RWPE1 (cell line): ENCODE measurements around the gene ACBD6.

Experiments
- CTCF ChIA-PET: fragments of 350-600 bp; sonication (Branson Sonifier 250); formaldehyde crosslinking; extraction: SDS; loops from one replicate; lab custom pipeline; 2021; lab: Yijun Ruan, JAX
- POLR2A ChIA-PET: fragments of 400-600 bp; formaldehyde crosslinking; extraction: SDS; loops from one replicate; lab custom pipeline; 2020; ENCODE audit warnings: antibody characterized with exemption; ENCODE audit not compliant: low non-redundant PET; lab: Yijun Ruan, JAX
- DNase-seq: peaks from one replicate; pipeline ENCODE4 v3.0.0; 2012; ENCODE audit warnings: low spot score
- H3K27ac ChIP-seq: fragments of 450-650 bp; 2 replicates; pipeline ENCODE4 v1.5.1; 2017
- TF ChIP-seq, protein P1 (sequence below): fragments of 450-650 bp; conservative IDR thresholded peaks from 2 replicates; pipeline ENCODE4 v1.5.1; 2017; ENCODE audit warnings: low read depth, mild to moderate bottlenecking

Gene ACBD6

DNA sequence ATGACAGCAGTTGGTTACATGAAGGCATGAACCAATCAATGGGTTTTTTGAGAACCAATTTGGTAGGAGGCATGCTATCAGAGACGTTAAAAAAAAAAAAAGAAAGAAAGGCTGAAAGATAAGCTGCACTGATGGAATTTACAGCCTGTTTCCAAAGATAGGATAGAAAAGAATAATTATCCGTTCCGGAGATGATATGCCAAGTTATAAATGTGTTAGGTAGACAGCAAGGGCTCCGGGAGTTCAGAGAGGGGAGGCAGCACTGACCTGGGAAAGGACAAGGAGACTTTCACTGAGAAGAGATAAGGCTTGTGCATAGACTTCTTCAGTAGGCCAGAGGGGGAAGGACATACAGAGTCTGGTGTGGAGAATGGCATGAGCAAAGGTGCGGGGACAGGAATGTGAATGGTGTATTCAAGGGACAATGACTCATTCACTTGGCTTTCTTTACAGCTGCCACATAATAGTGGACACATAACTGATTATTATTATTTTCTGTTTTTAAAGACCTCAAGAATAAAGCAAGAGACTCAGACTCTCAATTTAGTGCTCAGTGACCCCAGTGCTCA, 24.8 kb upstream of the ACBD6 start:
- no peak overlapping the region for H3K27ac ChIP-seq
- POLR2A ChIA-PET = no interaction called here
- DNase-seq = peak; percentile 25
- TF ChIP-seq, protein P1, sequence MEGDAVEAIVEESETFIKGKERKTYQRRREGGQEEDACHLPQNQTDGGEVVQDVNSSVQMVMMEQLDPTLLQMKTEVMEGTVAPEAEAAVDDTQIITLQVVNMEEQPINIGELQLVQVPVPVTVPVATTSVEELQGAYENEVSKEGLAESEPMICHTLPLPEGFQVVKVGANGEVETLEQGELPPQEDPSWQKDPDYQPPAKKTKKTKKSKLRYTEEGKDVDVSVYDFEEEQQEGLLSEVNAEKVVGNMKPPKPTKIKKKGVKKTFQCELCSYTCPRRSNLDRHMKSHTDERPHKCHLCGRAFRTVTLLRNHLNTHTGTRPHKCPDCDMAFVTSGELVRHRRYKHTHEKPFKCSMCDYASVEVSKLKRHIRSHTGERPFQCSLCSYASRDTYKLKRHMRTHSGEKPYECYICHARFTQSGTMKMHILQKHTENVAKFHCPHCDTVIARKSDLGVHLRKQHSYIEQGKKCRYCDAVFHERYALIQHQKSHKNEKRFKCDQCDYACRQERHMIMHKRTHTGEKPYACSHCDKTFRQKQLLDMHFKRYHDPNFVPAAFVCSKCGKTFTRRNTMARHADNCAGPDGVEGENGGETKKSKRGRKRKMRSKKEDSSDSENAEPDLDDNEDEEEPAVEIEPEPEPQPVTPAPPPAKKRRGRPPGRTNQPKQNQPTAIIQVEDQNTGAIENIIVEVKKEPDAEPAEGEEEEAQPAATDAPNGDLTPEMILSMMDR = no peak
- CTCF ChIA-PET = interaction anchor here (0.6 kb wide), 1 partner anchor 658 kb away, joined by 6 read pairs; no protein-coding TSS in a partner anchor

DNA sequence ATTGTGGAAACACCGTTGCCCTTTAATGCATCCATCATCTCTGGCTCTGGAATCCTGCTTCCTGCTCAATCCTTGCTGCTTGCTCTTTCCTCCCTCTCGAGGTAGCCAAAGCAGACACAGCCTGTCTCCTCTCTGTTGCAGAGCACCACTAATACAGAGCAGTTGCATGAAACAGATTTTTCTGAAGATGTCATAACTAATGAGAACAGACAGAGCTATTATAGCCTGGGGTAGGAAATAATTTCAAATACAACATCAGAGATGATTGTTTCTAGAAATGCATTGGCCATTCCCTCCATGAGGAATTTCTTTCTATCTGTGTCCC, 23.3 kb upstream of the ACBD6 start:
- DNase-seq = no peak
- ChIA-PET POLR2A (no interaction called here), CTCF (no interaction called here)
- H3K27ac ChIP-seq = no peak overlapping the region
- TF ChIP-seq, protein P1 = no peak

DNA sequence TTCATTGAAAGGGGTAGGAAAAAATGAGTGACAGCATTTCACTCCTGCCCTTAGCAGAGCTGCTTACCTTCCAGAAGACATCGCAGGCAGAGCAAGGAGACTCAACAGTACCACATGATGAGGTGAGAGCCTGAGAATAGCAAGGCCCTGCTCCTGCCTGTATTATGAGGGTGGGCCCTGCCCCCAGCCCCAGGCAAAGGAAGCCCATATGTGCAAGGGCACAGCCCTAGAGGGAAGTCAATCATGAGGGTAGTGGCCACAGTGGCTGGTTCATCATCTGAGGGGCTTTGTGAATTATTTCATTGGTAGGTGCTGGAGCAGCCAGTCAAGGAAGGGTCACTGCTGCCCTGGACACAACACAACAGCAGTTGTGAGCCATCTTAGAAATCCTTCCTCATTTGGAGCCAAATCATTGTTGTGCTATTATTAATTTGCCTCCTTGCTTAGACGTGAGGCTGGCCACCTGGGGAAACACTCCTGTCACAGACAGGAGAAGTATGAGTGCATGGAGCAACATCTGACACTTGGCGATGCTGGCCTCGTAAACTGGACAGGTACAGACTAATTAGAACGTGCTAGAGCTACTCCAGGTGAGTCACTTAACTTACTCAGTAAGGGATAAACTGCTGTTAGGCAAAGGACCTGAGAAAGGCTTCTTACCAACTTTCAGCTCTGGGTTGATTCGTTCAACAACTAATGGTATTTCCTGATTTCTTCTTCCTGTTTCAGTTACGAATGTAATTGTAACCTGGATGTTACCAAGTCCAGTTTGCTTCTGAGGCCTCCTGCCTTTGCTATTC, 22.7 kb upstream of the ACBD6 start:
- CTCF ChIA-PET = no interaction called here
- TF ChIP-seq, protein P1 = no peak
- no peak for DNase-seq
- no peak overlapping the region for H3K27ac ChIP-seq
- POLR2A ChIA-PET = no interaction called here

DNA sequence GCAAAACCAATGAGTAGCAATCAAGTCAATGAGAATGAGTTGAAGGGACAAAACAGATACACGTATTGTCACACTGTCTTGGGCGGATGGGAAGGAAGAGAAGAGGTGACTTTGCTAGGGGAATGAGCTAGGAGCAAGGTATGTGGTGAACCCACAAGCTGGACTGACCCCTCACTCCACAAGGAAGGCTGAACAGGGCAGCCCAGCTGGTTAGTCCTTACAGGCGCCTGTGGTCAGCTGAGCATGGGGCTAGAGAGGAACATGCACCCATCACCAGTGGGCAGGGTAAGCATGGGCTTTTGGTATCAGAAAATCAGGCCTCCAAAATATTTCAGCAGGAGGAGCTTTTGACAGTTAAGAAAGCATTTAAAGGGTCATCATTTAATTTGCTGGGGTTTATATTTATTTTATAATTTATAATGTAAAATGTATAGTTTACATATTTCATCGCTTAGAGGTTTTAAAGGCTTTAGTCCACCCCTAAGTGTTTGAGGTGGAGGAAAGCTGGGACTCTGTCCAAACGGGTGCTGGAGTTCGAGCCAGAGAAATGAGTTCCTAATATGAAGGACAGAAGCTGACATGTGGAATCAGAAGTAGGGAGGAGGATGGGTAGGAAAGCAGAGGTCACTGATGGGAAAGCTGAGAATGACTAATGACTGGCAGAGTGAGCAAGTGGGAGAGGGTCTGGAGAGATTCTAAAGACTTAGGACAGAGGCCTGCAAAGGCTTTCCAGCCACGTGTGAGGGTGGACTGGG, 22.0 kb upstream of the ACBD6 start:
- TF ChIP-seq, protein P1 = no peak
- ChIA-PET CTCF (no interaction called here), POLR2A (interaction anchor here (0.6 kb wide), 1 partner anchor 255 kb away, joined by 3 read pairs; no protein-coding TSS in a partner anchor)

DNA sequence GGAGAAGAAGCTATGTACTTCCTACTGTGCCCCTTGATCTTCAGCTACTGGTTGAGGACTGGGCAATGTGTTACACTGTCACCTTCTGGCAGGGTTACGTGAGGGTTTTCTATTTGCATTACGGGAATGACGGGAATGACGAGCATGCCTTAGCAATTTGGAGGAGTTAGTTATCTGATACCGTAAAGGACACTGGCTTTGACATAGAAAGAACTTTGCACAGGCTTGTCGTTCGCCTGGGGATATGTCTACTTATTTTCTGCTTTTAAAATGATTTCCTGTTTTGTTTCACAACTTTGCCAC, 19.8 kb upstream of the ACBD6 start:
- POLR2A ChIA-PET = no interaction called here
- CTCF ChIA-PET = interaction anchor here (0.6 to 0.7 kb wide), 2 partner anchors 46 to 299 kb away, joined by 4 to 5 read pairs; no protein-coding TSS in a partner anchor
- TF ChIP-seq, protein P1 = no peak
- H3K27ac ChIP-seq = no peak overlapping the region
- DNase-seq = peak; percentile 79

More for the DNA sequence above, 22.0 kb upstream of the ACBD6 start:
- no peak overlapping the region for H3K27ac ChIP-seq
- no peak for DNase-seq

DNA sequence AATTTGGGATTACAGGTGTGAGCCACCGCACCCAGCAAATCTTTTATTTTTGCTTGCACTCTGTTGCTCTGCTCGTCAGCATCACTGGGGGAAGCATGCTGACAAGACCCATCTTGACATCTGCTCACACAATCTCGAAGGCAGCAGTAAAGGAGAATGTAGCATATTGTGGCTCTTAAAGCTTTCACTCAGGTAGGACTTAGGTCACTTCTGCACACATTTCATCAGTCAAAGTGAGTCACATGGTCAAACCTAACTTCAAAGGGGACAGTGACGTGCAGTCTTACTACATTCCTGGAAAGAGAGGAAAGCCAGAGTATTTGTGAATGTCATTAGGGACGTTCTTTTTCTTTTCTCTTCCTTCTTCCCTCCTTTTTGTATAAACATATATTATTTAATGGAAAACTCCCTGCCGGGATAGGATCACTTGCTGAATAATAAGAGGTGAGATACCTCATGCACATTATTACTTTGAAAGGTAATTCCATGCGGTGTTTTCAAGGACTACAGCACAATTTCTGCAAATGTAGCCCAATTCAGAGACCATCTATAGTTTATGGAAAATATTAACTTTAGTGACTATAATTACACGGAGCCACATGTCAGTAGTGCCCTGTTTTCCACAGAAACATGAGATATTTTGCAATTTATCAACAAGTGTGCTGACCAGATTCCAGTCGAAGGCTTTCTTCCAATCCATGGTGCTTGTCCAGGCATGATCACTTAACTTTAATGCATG, 19.3 kb upstream of the ACBD6 start:
- POLR2A ChIA-PET = no interaction called here
- TF ChIP-seq, protein P1 = no peak
- peak; percentile 64 for DNase-seq
- CTCF ChIA-PET = interaction anchor here (0.7 kb wide), 1 partner anchor 47 kb away, joined by 4 read pairs; no protein-coding TSS in a partner anchor
- peak overlapping the region; percentile 67 for H3K27ac ChIP-seq
